Prostate gland (tissue), 2 donors: ENCODE results near the gene PLIN1. TPM values are rescaled to one million over a fixed set of nuclear protein-coding genes. Genes with fewer than 3 reads are reported as not detected.

Source experiments
- DNase-seq: peaks from one replicate; pipeline ENCODE4 v3.0.0-alpha.2; 2019; ENCODE audit warnings: low spot score
- H3K27ac ChIP-seq, 2 donors: fragments of 200-600 bp; sonication (generic); 2 replicates each; pipeline ENCODE4 v1.5.1; 2017 to 2019
- H3K27me3 ChIP-seq: fragments of 200-600 bp; sonication (generic); replicated peaks from 2 replicates; pipeline ENCODE4 v1.5.1; 2019; ENCODE audit not compliant: insufficient read depth
- H3K36me3 ChIP-seq, 2 donors: fragments of 200-600 bp; sonication (generic); 1 replicate in 1 of 2; 2 replicates in 1 of 2; pipeline versions ENCODE4 v1.5.1 to v1.8.1; 2017 to 2019
- H3K4me1 ChIP-seq: fragments of 200-600 bp; sonication (generic); replicated peaks from 2 replicates; pipeline ENCODE4 v1.5.1; 2019
- H3K4me3 ChIP-seq, 2 donors: fragments of 200-600 bp; sonication (generic); 2 replicates each; pipeline ENCODE4 v1.5.1; 2017 to 2019
- H3K9me3 ChIP-seq: fragments of 200-600 bp; sonication (generic); 2 replicates; pipeline ENCODE4 v1.5.1; 2017
- POLR2A ChIP-seq: fragments of 450-650 bp; IDR thresholded peaks from one replicate; pipeline ENCODE4 v1.6.1; 2016; ENCODE audit warnings: antibody characterized with exemption, mild to moderate bottlenecking
- POLR2AphosphoS5 ChIP-seq: sonication (generic); formaldehyde crosslinking; IDR thresholded peaks from one replicate; pipeline ENCODE4 v1.6.1; 2017; ENCODE audit warnings: antibody characterized with exemption
- WGBS: methylation state at CpG from one replicate; pipeline ENCODE4 v1.1.5; 2018; 5-methylcytosine and 5-hydroxymethylcytosine counted together
- intact Hi-C: fragments of 100-400 bp; cut with DNase I; formaldehyde crosslinking; loops from one replicate; pipeline ENCODE4 v1.14.2; 2022
- total RNA-seq, 2 donors: library from RNA; depleted of rRNA; stranded (reverse); fragments of >200 nt; gene quantifications; one replicate each; pipeline ENCODE4 v1.1.0, GENCODE V29; 2016
- TF ChIP-seq, protein P1 (sequence below), 4 experiments: fragments of 200-600 bp in 2 of 4; fragments of 450-650 bp in 2 of 4; sonication (generic) in 2 of 4; IDR thresholded peaks; 1 replicate in 3 of 4; 2 replicates in 1 of 4; pipeline ENCODE4 v1.5.1; 2016 to 2019; ENCODE audit warnings: antibody characterized with exemption in 4 of 4, mild to moderate bottlenecking in 2 of 4, moderate library complexity in 2 of 4

Gene PLIN1
- total RNA-seq, 2 donors from 2014 or later: 1.5 to 3.6 TPM

DNA sequence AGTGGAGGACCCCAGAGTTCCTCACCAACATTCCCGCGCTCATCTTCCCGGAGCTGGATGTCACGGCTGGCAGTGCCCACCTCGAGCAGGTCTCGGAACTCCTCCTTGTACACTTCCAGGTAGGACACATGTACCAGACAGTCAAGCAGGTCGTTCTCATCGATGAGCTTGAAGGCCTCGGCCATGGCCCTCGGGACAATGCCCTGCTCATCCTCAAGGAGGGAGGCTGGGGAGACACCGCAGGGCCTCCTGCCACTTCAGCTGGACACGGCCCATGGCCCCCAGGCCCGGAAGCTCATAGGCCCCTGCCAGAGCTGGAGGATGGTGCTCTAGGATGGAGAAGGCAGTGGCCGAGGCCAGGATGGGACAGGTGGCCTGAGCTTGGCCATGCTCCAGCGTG lies 29.5 kb downstream of the PLIN1 start:
- Histone ChIP-seq H3K4me1 (no peaks in the 10 kb centered on the region), H3K27ac (no peak overlapping the region), H3K4me3 (no peak overlapping the region), H3K9me3 (no peaks in the 10 kb centered on the region), H3K27me3 (no peaks in the 10 kb centered on the region), H3K36me3 (no peaks in the 10 kb centered on the region)
- 93% methylated on average over 15 of the region's 15 CpGs for WGBS
- no peak for DNase-seq
- intact Hi-C loops: loop anchor here (10.0 kb wide), 1 partner anchor 95 kb away; no protein-coding TSS in a partner anchor
- TF ChIP-seq POLR2A: no peak
- TF ChIP-seq POLR2AphosphoS5: no peak
- TF ChIP-seq, protein P1, sequence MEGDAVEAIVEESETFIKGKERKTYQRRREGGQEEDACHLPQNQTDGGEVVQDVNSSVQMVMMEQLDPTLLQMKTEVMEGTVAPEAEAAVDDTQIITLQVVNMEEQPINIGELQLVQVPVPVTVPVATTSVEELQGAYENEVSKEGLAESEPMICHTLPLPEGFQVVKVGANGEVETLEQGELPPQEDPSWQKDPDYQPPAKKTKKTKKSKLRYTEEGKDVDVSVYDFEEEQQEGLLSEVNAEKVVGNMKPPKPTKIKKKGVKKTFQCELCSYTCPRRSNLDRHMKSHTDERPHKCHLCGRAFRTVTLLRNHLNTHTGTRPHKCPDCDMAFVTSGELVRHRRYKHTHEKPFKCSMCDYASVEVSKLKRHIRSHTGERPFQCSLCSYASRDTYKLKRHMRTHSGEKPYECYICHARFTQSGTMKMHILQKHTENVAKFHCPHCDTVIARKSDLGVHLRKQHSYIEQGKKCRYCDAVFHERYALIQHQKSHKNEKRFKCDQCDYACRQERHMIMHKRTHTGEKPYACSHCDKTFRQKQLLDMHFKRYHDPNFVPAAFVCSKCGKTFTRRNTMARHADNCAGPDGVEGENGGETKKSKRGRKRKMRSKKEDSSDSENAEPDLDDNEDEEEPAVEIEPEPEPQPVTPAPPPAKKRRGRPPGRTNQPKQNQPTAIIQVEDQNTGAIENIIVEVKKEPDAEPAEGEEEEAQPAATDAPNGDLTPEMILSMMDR (IDR thresholded peaks at IDR 0.05): no peak

DNA sequence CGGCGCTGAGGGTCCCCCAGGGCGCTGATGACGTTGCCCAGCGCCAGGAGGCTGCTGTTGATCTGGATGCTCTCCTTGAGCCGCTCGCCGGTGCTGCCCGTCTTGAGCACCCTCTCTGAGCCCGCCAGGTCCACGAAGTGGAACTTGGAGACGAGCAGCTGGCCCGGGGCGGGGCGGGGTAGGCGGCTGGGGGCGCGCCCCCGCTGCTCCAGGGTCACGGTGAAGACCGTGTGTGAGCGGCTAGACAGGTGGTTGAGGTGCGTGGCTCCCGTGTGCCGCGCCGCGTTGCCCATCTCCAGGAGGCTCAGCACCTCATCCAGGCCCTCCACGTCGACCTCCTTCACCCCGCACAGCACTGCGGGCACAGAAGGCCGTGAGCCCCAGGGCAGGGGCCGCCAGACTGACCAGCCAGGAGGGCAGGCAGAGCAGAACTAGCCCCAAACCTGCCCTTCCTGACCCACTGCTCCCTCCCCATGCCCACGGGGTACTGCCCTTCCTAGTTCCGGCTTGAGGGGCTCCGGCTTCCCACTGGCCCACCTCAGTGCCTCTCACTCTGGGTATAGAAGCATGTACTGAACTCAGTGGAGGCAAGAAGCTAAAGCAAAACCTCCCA lies 30.0 kb downstream of the PLIN1 start:
- Histone ChIP-seq H3K9me3 (no peaks in the 10 kb centered on the region), H3K27me3 (no peaks in the 10 kb centered on the region), H3K4me3 (no peak overlapping the region), H3K36me3 (no peaks in the 10 kb centered on the region), H3K4me1 (no peaks in the 10 kb centered on the region), H3K27ac (no peak overlapping the region)
- WGBS: 91% methylated on average over 26 of the region's 37 CpGs
- DNase-seq: no peak
- no peak for TF ChIP-seq POLR2A
- TF ChIP-seq, protein P1 (IDR thresholded peaks at IDR 0.05): no peak
- no peak for TF ChIP-seq POLR2AphosphoS5
- intact Hi-C loops: loop anchor here (10.0 kb wide), 1 partner anchor 96 kb away; no protein-coding TSS in a partner anchor

DNA sequence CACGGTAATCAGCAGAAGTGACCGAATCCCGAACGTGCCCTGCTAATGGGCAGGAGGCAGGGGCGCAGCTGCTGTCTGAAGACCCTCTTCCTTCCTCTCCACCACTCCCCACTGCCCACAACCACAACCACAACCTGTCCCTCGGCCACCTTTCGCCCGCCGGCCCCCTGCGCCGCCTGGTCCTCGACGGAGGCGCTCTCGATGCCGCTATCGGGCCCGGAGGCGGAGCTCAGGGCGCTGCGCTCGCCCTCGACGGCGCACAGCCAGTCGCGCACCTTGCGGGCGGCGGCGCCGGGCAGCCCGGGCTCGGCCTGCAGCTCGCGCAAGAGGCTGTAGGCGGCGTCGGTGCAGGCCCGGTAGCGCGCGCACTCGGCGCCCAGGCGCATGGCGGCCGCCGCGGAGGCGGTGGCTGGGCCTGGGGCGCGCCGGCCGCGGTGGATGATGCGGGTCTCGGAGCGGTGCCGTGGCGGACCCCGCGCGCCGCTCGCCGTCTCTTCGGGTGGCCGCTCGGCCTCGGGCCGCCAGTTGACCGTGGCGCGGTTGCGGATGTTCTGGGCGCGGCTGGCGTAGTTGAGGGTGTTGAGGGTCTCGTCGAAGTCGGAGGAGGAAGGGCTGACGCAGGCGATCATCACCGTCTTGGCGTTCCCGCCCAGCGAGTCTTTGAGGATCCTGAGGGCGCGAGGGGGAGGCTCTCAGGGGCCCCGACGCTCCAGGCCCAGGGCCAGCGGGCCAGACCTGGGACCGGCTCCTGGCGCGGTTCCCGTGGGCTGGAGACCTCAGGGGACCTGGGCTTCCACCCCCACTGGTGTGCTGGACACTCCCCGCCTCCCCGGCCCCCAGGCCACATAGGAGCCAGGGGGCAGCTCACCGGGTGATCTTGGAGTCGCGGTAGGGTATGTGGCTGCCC lies 30.8 kb downstream of the PLIN1 start:
- H3K27me3 ChIP-seq: no peaks in the 10 kb centered on the region
- H3K4me1 ChIP-seq: no peaks in the 10 kb centered on the region
- intact Hi-C loops: loop anchor here (10.0 kb wide), 1 partner anchor 96 kb away; no protein-coding TSS in a partner anchor
- no peak overlapping the region for H3K27ac ChIP-seq
- H3K4me3 ChIP-seq: no peak overlapping the region
- H3K36me3 ChIP-seq: no peaks in the 10 kb centered on the region
- TF ChIP-seq POLR2A (no peak), POLR2AphosphoS5 (no peak)
- TF ChIP-seq, protein P1 (IDR thresholded peaks at IDR 0.05): no peak
- no peaks in the 10 kb centered on the region for H3K9me3 ChIP-seq
- WGBS: 88% methylated on average over 75 of the region's 102 CpGs
- DNase-seq: no peak

DNA sequence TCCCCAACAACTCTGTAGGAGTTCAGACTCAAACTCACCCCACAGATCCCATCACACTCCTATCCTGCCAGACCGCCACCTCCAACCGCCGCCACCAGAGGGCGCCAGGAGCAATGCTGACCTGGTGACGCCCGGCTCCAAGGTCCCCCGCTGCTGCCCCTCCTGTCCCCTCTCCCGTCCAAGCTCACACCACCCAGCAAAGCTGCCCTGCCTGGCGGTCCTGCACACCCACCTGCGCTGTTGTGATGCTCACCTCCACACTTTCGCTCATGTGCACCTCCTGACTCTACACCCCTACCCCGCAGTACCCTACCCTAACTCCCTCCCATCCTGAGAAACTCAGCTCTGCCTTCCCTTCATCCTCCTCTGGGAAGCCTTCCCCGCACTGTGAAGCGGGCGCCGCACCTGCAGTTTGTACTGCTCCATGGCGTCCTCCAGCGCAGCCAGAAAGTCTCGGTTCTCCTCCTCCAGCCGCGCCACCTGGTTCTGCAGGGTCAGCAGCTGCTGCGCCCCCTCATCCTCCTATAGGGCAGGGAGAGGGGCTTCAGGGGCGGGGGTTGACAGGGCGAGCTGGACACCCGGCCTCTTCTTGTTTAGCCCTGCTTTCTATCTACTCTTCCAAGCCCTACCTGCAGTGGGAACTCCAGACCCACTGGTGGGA lies 31.8 kb downstream of the PLIN1 start:
- no peak overlapping the region for H3K27ac ChIP-seq
- H3K27me3 ChIP-seq: no peaks in the 10 kb centered on the region
- no peak overlapping the region for H3K4me3 ChIP-seq
- 59% methylated on average over 25 of the region's 25 CpGs for WGBS
- intact Hi-C loops: loop anchor here (10.0 kb wide), 1 partner anchor 97 kb away; no protein-coding TSS in a partner anchor
- DNase-seq: peak; percentile 68
- no peaks in the 10 kb centered on the region for H3K4me1 ChIP-seq
- no peaks in the 10 kb centered on the region for H3K9me3 ChIP-seq
- no peaks in the 10 kb centered on the region for H3K36me3 ChIP-seq
- TF ChIP-seq POLR2AphosphoS5 (no peak), POLR2A (no peak)
- TF ChIP-seq, protein P1 (IDR thresholded peaks at IDR 0.05): peak; percentile 60 to 81 (median 72)
